IPS-18c (cell line): ENCODE data around the gene HIBADH.
"Not testable (repeated sequence)": the region's sequence is repeated elsewhere in the genome, so short reads cannot be mapped to it uniquely, and the experiment has no call there.

Experiments used
- H3K4me3 ChIP-seq: 2 replicates; pipeline ENCODE4 v1.7.0; 2013; ENCODE audit warnings: low read depth, mild to moderate bottlenecking, low read length, moderate library complexity; ENCODE audit not compliant: insufficient read depth
- H3K9me3 ChIP-seq: one replicate; pipeline ENCODE4 v1.6.1; 2013; ENCODE audit warnings: mild to moderate bottlenecking, low read length, moderate library complexity; ENCODE audit not compliant: control insufficient read depth, insufficient read depth

Gene HIBADH

GRCh38 chr7:27686315-27686714 lies 23.6 kb upstream of the HIBADH start:
- H3K4me3 ChIP-seq: no peak overlapping the region
- H3K9me3 ChIP-seq: no peaks in the 10 kb centered on the region

- no peak overlapping the region for H3K4me3 ChIP-seq
- no peaks in the 10 kb centered on the region for H3K9me3 ChIP-seq
Measured at GRCh38 chr7:27685893-27686292, 23.2 kb upstream of the HIBADH start.

GRCh38 chr7:27685209-27685608 lies 22.5 kb upstream of the HIBADH start:
- Histone ChIP-seq H3K9me3 (no peaks in the 10 kb centered on the region), H3K4me3 (no peak overlapping the region)

GRCh38 chr7:27684491-27684890 lies 21.8 kb upstream of the HIBADH start:
- Histone ChIP-seq H3K9me3 (no peaks in the 10 kb centered on the region), H3K4me3 (no peak overlapping the region)

GRCh38 chr7:27680610-27681009 lies 17.9 kb upstream of the HIBADH start:
- H3K9me3 ChIP-seq: no peaks in the 10 kb centered on the region
- no peak overlapping the region for H3K4me3 ChIP-seq

GRCh38 chr7:27678617-27679260 lies 16.1 kb upstream of the HIBADH start:
- Histone ChIP-seq H3K4me3 (no peak overlapping the region), H3K9me3 (no peaks in the 10 kb centered on the region)

GRCh38 chr7:27677912-27678612 lies 15.4 kb upstream of the HIBADH start:
- Histone ChIP-seq H3K9me3 (no peaks in the 10 kb centered on the region), H3K4me3 (no peak overlapping the region)

GRCh38 chr7:27674126-27674525 lies 11.4 kb upstream of the HIBADH start:
- not testable (repeated sequence) for H3K4me3 ChIP-seq, H3K9me3 ChIP-seq

- Histone ChIP-seq H3K4me3 (no peak overlapping the region), H3K9me3 (no peaks in the 10 kb centered on the region)
Measured at GRCh38 chr7:27671675-27672074, 9.0 kb upstream of the HIBADH start.

- no peak overlapping the region for H3K4me3 ChIP-seq
- H3K9me3 ChIP-seq: no peaks in the 10 kb centered on the region
Measured at GRCh38 chr7:27670676-27671075, 8.0 kb upstream of the HIBADH start.

GRCh38 chr7:27670177-27670576 lies 7.5 kb upstream of the HIBADH start:
- Histone ChIP-seq H3K9me3 (no peaks in the 10 kb centered on the region), H3K4me3 (no peak overlapping the region)

- no peak overlapping the region for H3K4me3 ChIP-seq
- H3K9me3 ChIP-seq: no peaks in the 10 kb centered on the region
Measured at GRCh38 chr7:27665531-27665930, 2.8 kb upstream of the HIBADH start.

GRCh38 chr7:27663989-27664331 lies 1.3 kb upstream of the HIBADH start:
- Histone ChIP-seq H3K9me3 (no peaks in the 10 kb centered on the region), H3K4me3 (no peak overlapping the region)

- no peaks in the 10 kb centered on the region for H3K9me3 ChIP-seq
- H3K4me3 ChIP-seq: peak overlapping the region; percentile 97
Measured at GRCh38 chr7:27661811-27662489, 733 bp downstream of the HIBADH start.

- H3K9me3 ChIP-seq: no peaks in the 10 kb centered on the region
- no peak overlapping the region for H3K4me3 ChIP-seq
Measured at GRCh38 chr7:27656724-27657123, 6.0 kb downstream of the HIBADH start.

- no peak overlapping the region for H3K4me3 ChIP-seq
- no peaks in the 10 kb centered on the region for H3K9me3 ChIP-seq
Measured at GRCh38 chr7:27655184-27655583, 7.5 kb downstream of the HIBADH start.

GRCh38 chr7:27652518-27652917 lies 10.2 kb downstream of the HIBADH start:
- H3K4me3 ChIP-seq: no peak overlapping the region

GRCh38 chr7:27651702-27652101 lies 11.0 kb downstream of the HIBADH start:
- Histone ChIP-seq H3K9me3 (no peaks in the 10 kb centered on the region), H3K4me3 (no peak overlapping the region)

More at GRCh38 chr7:27652518-27652917, 10.2 kb downstream of the HIBADH start:
- H3K9me3 ChIP-seq: no peaks in the 10 kb centered on the region
